Left forelimb (tissue), 1 donor: ENCODE measurements around the gene ELL.

Experiments
- DNase-seq: peaks from one replicate; pipeline ENCODE4 v3.0.0-alpha.2; 2018; ENCODE audit warnings: low spot score

The ELL gene

DNA sequence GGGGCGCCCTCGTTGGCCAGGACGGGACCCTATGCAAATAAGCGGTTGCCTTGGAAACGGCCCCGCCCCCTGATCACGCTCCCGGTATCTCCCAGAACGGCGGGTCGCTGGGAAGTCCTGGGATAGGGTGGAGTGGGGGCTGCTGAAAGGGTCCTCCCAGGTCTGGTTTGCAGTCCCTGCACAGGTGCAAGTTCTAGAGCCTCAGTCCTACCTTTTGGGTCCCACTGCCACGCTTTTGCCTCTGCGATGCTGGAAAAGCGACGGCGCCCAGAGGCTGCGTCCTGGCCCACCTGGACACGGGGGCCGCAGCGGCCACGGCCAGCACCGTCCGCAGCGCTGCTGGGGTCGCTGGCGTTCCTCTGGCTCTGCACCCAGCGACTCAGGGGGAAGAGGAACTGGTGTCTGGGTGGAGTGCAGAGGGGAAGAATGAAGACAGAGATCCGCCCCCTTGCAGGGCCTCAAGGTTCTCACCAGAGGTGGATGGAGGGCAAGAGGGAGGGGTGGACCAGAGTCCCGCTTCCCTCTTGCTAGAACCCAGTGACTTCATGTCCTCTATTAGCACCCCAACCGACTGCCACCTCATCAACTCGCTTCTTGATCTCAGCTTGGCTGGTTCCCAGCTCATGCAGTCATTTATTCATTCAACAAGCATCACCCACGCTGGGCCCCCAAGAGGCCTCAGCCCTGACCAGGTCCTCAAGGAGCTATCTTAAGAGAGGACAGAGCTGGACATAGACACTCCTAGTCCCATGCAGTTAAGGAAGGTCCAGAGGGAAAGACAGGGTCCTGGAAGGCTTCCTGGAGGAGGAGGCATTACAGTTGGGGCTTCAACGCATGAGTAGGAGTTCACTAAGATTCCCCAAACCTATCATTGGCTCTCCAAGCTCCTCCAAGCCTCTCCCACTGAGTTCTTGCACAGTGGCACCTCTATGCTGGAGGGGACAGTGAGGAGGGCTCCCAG is 124.3 kb downstream of the ELL start, which contains the start of gene LRRC25:
Gene LRRC25 (minus strand): TSS at position 381 of the 961 bp plus-strand sequence. CDS start 659 bp downstream, outside the sequence.
- DNase-seq, result no peak

DNA sequence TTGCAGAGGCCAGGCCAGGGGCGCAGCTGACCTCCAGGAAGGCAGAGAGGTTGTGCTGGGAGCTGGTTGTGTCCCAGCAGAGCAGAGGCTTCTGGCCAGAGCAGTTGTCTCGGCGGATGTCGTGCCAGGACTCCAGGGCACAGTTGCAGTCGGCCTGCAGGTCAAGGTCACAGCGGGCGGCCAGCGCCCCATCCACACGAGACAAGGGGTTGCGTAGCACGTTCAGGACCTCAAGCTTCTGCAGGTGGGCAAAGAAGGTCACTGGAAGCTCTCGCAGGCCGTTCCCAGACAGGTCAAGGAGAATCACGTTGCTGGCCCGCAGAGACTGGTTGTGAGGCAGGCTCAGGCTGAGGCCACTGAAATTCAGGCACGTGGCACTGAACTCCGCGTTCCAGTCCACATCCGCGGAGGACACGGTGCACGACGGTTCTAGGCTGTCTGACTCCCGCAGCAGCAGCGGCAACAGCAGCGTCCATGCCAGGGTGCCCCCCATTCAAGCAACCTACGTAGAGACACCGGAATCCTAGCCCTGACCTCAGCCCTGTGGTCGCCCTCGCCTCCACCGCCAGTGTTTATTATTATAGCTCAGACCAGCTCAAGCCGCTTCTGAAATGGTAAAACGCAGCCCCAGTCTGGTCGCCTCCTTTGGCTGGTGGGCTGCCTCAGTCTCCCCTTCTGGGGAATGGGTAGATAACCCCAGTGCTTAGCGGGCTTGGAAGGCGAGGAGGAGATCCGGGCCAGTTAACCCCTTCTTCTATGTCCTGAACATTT is 125.2 kb downstream of the ELL start:
- no peak for DNase-seq

DNA sequence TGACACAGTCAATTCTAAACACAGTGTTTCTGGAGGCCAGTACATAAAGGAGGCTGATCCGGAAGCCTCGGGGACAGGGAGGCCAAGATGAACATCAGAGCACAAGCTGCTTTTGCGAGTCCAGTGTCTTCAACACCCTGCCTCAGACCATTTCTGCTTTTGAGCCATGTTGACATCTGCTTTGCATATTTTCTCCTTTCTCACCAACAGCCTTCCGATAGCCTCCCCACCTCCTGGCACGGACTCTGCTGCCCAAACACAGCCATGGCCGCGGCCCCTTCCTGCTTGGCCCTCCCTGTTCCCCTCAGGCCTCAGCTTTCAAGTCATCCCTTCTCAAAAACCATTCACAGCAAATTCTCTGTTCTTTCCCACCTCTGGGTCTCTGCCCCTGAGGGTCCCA is 128.0 kb downstream of the ELL start:
- DNase-seq, result no peak

DNA sequence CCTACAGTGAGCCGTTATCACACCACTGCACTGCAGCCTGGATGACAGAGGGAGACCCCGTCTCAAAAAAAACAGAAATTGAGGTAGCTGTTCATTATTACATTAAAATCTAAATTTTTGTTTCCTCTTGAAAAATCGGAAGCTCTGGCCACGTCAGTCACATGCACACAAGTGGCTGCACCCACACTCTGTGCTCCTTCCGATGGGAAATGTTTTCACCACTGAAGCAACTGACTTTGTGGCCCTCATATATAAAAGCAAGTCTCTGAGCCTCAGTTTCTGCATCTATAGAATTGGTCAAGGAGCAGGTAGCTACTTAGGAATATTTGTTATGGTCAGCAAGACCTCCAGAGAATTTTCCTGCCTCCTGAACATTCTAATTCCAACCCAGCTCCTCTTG is 128.9 kb downstream of the ELL start:
- DNase-seq, result no peak
